22Rv1 (cell line): Measurements from ENCODE around the gene LAYN.

Source experiments
- H3K27ac ChIP-seq: fragments of 450-650 bp; 2 replicates; pipeline ENCODE4 v1.5.1; 2017
- ZFX ChIP-seq: fragments of 450-650 bp; IDR thresholded peaks from 2 replicates; pipeline ENCODE4 v1.6.1; 2017; ENCODE audit warnings: antibody characterized with exemption, borderline replicate concordance
- TF ChIP-seq, protein P1 (sequence below): fragments of 450-650 bp; IDR thresholded peaks from 2 replicates; pipeline ENCODE4 v1.5.1; 2017; ENCODE audit warnings: mild to moderate bottlenecking

Gene LAYN

DNA sequence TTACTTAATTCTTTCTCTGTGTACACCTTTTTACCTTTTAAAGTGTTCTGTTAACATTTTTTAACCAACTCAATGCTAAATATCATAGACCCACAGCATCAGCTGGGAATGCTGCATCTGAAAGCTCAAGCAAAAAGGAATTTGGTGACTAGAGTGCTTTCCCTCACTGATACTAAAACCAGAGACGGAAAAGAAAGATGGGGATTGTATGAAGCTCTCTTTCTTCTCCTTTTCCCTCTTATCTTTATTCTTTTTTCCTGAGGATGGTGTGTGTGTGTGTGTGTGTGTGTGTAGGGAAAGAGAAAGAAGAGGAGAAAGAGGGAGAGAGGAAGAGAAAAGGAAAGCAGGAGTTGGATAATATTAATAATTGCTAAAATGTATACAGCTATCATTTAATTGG, 57.6 kb downstream of the LAYN start:
- H3K27ac ChIP-seq = no peak overlapping the region
- TF ChIP-seq ZFX = no peak
- TF ChIP-seq, protein P1, sequence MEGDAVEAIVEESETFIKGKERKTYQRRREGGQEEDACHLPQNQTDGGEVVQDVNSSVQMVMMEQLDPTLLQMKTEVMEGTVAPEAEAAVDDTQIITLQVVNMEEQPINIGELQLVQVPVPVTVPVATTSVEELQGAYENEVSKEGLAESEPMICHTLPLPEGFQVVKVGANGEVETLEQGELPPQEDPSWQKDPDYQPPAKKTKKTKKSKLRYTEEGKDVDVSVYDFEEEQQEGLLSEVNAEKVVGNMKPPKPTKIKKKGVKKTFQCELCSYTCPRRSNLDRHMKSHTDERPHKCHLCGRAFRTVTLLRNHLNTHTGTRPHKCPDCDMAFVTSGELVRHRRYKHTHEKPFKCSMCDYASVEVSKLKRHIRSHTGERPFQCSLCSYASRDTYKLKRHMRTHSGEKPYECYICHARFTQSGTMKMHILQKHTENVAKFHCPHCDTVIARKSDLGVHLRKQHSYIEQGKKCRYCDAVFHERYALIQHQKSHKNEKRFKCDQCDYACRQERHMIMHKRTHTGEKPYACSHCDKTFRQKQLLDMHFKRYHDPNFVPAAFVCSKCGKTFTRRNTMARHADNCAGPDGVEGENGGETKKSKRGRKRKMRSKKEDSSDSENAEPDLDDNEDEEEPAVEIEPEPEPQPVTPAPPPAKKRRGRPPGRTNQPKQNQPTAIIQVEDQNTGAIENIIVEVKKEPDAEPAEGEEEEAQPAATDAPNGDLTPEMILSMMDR = no peak

DNA sequence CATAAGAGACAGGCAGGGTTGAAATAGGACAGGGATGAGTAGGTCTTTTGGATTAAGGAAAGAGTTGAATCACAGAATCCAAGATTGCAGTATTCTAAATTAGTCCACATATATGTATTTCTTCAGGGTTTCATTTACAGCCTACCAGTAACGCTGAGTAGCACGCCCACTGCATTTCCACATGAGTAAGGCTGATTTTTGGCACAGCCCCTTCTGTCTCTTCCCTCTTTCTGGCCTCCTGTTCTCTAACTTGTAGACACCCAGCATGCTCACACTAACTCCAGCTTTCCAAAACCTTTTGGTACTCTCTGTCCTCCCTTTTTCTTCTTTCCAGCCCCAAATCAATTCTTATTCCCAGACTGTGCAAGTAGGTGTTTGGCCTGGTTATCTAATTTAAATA, 58.0 kb downstream of the LAYN start:
- no peak overlapping the region for H3K27ac ChIP-seq
- TF ChIP-seq, protein P1 = no peak
- no peak for TF ChIP-seq ZFX

DNA sequence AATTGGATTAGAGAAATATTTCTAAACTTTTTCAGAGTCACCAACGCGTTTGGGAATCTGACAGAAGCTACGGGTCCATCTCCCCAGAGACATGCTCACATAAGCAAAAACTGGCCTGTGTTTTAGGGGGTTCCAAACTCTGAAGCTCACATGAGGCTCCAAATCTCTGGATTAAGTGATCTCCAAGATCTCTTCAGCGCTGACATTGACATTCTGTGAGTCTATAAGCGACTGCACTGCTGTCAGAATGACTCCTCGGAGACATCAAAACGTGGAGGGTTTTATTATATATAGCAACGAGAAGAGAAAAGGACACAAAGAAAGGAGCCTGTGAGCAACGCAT, 61.1 kb downstream of the LAYN start:
- peak overlapping the region; percentile 85 for H3K27ac ChIP-seq
- TF ChIP-seq, protein P1 = no peak
- no peak for TF ChIP-seq ZFX

DNA sequence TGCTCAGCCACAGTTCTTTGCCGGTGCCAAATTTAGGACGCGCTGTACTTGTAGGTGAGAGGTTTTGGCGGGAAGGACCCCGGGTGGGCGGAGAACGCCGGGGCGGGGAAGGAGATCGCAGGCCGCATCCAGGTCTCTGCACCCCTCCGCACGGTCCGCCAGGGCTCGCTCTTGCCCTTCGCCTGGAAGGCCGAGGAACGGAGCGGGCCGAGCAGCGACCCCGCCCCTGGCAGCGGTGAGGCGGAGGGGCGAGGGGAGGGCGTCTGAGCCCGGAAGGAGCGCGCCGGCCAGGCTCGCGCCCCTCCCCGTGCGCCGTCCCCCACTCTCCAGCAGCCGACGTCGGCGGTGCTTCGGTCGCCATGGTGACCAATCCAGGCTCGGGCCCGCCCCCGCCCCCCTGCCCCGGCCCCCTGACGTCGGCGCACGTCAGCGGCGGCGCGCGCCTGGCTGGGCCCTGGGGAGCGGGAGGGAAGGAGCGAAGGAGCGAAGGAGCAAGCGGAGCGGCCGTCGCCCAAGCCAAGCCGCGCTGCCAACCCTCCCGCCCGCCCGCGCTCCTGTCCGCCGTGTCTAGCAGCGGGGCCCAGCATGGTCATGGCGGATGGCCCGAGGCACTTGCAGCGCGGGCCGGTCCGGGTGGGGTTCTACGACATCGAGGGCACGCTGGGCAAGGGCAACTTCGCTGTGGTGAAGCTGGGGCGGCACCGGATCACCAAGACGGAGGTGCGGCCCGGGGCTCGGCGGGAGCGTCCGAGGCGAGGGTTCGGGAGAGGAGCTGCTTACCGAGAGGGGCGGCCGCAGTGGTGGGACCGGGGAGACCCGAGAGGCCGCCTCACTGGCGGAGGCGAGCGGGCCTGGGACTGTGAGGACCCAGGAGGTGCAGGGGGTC, 61.7 kb downstream of the LAYN start, which contains the start of gene SIK2:
Gene SIK2, plus strand, starts transcription at position 471 of the 886 bp plus-strand sequence. Its CDS starts 115 bp downstream, at position 586.
- H3K27ac ChIP-seq = peak within 1 kb of the TSS; percentile 85
- TF ChIP-seq, protein P1 = peak; percentile 92
- TF ChIP-seq ZFX = no peak

DNA sequence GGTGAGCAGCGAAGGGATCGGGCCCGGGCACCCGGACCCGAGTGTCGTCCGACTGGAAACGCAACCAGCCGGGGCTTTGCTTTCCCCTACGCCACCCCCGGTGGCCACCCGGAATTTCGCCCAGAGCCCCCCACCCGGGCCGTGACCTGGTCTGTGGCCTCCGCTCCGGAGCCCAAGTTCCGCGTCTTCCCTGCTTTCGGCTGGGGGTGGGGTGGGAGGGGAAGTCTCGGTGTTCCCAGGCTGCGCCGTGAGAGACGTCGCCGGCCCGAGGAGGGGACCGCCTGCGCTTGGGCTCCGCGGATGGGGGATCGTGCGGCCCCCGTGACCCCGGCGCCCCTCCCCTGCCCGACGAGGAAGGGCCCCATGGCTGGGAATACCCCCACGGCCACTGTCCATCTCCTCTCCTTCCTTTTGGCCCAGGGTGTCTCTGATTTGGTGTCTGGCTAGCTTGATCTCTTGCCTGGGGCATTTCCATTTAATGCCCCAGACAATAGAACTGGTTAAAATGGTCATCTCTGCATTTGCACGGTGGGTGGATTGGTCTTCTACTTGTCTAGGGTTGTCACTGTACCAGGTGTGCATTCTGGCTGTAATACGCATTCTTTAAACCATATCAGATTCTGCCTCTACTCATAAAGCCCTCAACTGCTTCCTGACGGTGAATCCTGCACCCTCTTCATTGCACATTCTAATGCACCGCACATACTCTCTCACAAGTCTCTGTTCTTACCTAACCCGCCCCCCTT, 62.5 kb downstream of the LAYN start:
- peak overlapping the region; percentile 85 for H3K27ac ChIP-seq
- no peak for TF ChIP-seq ZFX
- TF ChIP-seq, protein P1 = no peak

DNA sequence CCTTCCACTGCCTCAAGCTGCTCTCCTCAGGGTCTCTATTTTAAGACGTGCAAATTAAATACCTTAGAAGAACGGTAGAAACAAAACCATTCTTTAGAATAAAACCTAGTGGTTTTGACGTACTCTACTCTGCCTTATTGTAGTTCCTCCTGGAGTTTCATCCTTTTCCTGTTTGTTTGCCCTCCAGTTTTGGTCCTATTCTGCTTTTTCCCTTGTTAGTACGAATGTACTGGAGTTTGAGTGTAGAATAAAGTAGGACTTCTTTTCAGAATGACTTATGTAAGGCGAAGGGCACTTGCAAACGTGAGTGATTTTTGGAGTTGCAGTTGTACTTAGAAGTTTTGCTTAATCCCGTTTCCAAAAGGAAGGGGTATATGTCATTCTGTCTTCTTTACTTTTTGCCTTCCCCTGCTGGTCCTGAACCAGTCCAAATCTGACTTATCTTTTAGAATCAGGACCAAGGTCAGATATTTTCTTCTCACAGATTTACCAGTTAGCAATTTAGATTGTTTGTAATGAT, 63.2 kb downstream of the LAYN start:
- no peak for TF ChIP-seq ZFX
- TF ChIP-seq, protein P1 = no peak
- H3K27ac ChIP-seq = peak overlapping the region; percentile 85
